Left ventricle myocardium superior (tissue), 1 donor: ENCODE measurements around the gene TMC4. TPM values are rescaled to one million over a fixed set of nuclear protein-coding genes. Genes with fewer than 3 reads are reported as not detected.

ENCODE experiments used
- ATAC-seq: fragments of 200-7000 bp; cut with Tn5 transposase; one replicate; pipeline ENCODE4 v1.9.1; 2020; ENCODE audit warnings: mild to moderate bottlenecking, moderate library complexity
- DNase-seq: peaks from one replicate; pipeline ENCODE4 v3.0.0-alpha.2; 2020
- intact Hi-C: fragments of 100-400 bp; cut with micrococcal nuclease; formaldehyde crosslinking; loops from one replicate; pipeline ENCODE4 v1.11.0; 2022
- total RNA-seq: library from RNA; stranded (reverse); fragmentation: NEBNext Ultra II Directional; extraction: Animal tissue kit (Norgen Biotek cat#: 25700); gene quantifications from one replicate; pipeline ENCODE4 v1.2.1, GENCODE V29; 2021
- donor health status: DM: no; HTN: yes; CAD: no; lungs with severe emphysema.

The TMC4 gene
- total RNA-seq, 1 donor from 2014 or later: 1.7 TPM

DNA sequence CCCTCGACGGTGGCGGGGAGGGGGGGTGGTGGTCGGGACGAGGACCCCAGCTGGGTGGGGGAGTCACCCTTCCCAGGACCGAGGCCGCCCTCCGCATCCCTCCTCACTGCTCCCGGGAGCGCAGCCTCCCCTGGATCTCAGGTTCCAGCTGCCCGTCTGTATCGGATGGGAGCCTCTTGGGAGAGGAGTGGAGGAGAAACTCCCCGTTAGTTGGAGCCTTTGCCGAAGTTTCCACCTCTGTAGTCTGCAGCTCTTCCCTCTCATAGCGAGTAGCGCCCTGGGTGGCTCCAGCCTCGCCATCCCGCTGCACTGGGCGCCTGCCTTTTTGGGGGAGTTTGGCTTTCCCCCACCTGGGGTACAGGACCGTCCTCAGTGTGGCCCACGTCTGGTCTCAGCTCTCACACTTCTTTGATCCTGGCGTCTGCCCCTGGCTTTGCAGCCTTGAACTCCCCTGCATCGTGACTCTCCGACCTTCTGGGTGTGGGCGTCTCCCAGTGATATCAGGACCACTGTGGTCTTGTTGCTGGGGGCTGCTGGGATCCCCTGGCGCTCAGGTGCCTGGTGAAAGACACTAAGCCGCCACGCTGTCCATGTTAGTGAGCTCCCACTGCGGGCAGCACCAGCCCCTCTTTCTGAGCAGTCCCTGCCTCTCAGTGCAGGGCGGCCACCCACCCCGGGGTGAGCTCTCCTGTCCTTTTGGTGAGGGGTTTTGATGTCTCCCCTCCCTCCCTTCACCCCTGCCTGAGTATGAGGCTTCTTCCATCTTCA is 34.3 kb downstream of the TMC4 start:
- ATAC-seq (no peak), DNase-seq (no peak)
- intact Hi-C loops: no loop called here

DNA sequence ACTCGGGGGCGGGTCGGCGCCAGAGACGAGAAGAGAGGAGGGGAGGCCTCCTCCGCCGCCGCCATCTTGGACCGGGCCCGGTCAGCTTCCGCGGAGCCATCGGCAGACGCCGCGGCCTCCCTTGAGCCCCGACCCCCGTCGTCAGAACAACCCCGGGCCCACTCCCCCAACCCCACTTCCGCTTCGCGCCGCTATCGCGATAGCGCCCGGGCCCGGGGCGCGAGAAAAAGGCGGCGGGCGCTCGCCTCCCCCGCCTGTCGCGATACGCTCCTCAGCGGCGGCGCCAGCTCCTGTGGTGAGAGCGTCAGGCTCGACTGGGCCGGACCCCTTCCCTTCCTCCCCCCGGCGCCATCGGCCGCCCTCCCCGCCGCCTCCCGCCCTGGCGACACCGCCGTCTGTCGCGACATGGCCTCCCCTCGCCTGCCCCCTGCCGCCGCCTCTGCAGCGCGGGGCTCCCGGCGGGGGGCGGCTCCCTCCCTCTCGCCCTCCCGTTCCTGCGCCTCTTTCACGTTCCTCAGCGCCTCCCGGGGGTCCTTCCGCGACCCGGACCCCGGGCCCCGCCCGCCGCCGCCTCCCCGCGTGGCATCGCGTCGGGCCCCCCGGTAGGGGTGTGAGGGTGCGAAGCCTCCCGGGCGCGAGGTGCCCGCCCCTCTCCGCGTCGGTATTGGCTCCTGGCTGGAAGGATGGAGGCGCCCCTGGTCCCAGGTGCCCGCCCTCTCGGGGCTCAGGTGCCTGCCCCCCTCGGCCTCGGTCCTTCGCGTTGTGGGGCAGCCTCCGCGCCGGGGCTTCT is 35.1 kb downstream of the TMC4 start, which contains the start of gene CNOT3:
TSS of gene CNOT3 (plus strand) at position 64 of the 790 bp plus-strand sequence. CDS start 5,217 bp downstream, outside the sequence.
- no peak for DNase-seq
- intact Hi-C loops: no loop called here
- no peak for ATAC-seq

DNA sequence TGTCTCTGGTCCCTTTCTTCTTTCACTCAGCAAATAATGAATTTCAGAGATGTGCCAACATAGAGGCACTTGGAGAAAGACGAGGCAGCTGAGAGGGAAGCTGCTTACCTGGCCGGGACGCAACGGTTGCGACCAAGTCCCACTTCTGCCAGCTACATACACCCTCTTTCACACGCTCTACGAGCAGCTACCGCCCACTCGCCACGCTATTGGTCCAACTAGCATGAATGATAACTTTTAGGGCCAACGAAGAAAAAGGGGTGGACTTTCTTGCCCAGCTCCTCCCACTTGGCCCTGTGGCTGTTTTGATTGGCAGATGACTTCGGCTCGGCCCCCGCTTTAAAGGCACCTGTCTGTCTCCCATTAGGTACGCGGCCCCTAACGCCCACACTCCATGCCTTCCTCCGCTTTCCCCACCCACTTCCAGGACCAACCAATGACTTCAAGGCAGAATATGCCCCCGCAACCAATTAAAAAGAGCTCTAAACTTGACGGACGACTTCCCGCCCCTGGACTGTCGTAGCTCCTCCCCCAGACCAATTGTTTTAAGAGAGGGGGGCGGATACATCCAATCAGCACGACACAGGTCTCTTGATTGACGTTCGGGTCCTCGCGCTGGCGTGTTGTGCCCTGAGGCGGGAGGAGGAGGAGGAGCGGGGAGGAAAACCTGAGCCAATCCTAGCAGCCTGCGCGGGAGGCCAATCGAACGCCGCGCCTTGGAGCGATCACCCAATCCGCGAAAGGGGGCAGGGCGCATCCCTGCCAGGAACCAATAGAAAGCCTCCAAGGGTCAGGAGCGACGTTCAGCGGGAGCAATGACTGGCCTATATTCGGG is 35.9 kb downstream of the TMC4 start:
- ATAC-seq: peak; percentile 92
- intact Hi-C loops: no loop called here
- DNase-seq: peak; percentile 99

DNA sequence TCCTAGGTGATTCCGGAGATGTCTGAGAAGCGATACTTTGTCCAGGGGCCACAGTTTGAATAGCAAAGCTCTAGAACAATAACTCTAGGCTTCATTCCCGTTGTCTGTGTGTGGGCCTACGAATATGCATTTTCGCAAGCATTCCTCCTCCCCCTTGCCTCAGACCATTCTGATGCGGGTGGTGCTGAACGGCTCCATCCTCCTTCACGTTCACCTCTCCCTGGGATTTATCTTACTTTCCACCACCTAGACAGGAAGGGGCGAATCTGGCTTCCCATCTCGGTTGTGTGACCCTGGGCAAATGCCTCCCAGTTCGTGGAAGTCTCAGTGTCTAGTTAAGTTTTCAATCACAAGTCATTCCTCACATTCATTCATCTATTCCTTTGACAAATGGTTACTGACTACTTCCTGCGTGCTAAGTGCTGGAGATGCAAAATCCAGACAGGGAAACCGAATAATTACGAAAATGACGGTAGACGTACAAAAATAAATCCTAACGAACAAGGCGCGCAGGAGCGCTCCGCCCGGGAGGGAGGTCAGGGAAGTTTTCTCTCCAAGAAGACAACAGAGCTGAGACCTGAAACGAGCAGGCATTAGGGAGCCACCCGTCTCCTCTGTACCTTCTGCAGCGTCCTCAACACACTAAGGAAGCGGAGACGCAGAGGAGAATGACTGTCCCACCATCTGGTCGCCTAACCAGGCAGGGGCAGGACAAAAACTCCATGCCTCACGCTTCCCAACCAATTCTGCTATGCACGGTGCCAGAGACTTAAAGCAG is 36.7 kb downstream of the TMC4 start:
- DNase-seq: no peak
- intact Hi-C loops: no loop called here
- no peak for ATAC-seq

DNA sequence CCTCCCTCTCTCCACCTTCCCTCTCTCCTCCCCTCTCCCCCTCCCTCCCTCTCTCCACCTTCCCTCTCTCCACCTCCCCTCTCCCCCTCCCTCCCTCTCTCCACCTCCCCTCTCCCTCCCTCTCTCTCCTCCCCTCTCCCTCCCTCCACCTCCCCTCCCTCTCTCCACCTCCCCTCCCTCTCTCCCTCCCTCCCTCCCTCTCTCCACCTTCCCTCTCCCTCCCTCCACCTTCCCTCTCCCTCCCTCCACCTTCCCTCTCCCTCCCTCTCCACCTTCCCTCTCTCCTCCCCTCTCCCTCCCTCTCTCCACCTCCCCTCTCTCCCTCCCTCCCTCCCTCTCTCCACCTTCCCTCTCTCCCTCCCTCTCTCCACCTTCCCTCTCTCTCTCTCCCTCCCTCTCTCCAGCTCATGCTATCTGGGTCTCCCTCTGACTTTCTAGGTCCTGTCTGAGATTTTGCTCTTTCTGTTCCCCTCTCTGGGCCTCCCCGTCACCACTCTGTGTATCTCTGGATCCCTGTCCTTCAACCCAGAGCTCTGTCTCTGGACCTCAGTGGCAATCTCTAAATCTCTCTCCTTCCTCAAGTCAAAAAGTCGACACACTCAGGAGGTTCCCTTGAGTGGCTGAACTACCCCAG is 38.9 kb downstream of the TMC4 start:
- DNase-seq: no peak
- intact Hi-C loops: no loop called here
- ATAC-seq: no peak

DNA sequence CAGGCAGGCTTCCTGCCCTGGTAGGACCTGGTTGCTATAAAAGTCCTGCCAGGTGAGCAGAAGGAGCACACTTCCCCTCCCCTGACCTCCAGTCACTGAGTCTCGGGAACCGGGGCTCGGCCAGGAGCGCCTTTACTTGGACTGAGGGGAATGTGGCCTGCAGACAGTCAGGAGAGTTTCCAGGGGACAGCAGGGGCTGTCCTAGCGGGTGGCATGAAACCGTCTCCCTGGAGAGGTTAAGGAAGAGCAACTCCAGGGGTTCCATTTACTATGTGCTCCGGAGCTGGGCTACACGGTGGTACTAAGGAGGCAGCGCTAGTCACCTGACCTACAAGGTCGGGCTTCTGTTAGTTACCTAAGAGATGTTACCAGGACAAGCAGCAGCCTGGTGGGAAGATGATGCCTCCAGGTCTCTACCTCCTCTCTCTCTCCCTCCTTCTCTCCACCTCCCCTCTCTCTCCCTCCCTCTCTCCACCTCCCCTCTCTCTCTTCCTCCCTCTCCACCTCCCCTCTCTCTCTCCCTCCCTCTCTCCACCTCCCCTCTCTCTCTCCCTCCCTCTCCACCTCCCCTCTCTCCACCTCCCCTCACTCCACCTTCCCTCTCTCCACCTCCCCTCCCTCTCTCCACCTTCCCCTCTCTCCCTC is 39.5 kb downstream of the TMC4 start:
- DNase-seq: no peak
- ATAC-seq: no peak

DNA sequence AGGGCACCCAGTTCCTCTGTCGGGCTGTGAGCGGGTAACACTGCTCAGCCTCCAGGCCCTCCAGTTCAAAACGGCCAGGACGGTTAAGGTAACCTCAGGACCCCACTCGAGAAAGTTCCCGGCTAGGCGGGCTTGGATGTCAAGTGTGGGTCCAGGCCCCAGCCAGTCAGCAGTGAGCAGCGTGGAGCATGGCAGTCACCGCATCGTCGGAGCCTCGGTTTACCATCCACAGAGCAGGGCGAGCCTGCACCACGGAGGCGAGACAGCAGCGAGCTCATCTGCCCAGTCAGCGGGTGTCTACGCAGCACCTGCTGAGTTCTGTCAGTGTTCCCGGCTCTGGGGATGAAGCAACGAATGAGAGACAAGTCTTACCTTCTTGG is 43.4 kb downstream of the TMC4 start:
- ATAC-seq (no peak), DNase-seq (no peak)
- intact Hi-C loops: no loop called here

More for the DNA sequence above, 39.5 kb downstream of the TMC4 start:
- intact Hi-C loops: no loop called here

DNA sequence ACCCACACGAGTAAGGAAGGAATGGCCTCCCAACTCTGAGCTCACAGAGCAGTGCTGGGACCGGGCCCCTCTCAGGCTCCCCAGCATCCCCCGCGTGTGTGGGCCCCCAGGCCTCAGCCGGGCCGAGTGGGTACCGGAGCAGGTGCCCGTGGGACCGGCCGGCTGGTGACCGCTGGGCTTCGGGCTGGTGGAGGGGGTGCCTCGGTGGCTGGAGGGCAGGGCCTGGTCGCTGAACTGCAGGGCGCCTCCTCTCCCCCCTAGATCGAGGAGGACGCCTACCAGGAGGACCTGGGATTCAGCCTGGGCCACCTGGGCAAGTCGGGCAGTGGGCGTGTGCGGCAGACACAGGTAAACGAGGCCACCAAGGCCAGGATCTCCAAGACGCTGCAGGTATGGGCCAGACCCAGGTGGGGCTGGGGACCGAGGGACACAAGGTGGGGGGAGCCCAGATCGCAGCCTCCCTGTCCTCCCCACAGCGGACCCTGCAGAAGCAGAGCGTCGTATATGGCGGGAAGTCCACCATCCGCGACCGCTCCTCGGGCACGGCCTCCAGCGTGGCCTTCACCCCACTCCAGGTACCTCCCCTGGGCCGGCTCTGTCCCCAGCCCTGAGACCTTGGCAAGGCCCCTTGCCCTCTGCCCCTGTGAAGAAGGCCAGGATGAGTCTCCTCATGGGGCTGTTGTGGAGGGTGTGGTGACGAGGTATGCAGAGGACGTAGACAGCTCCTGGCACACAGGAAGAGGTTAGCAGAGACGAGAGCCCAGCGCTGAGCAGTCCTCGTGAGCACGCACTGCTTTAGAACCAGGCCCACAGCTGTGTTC is 44.0 kb downstream of the TMC4 start:
- intact Hi-C loops: no loop called here
- DNase-seq (no peak), ATAC-seq (no peak)

DNA sequence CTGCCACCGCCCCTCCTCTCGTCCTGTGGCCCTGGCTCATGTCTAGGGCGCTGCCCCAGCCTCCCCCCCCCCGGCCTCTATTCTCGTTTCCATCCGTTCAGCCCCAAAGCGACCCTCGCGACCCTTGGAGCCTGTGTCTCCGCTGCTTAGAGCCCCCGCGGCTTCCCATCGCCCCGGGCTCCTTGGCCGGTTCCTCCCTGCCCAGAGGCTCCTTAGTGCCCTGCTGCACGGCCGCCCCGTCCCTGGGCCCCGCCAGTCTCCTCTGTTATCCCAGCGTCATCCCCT is 44.6 kb downstream of the TMC4 start:
- intact Hi-C loops: no loop called here
- no peak for ATAC-seq
- DNase-seq: no peak

DNA sequence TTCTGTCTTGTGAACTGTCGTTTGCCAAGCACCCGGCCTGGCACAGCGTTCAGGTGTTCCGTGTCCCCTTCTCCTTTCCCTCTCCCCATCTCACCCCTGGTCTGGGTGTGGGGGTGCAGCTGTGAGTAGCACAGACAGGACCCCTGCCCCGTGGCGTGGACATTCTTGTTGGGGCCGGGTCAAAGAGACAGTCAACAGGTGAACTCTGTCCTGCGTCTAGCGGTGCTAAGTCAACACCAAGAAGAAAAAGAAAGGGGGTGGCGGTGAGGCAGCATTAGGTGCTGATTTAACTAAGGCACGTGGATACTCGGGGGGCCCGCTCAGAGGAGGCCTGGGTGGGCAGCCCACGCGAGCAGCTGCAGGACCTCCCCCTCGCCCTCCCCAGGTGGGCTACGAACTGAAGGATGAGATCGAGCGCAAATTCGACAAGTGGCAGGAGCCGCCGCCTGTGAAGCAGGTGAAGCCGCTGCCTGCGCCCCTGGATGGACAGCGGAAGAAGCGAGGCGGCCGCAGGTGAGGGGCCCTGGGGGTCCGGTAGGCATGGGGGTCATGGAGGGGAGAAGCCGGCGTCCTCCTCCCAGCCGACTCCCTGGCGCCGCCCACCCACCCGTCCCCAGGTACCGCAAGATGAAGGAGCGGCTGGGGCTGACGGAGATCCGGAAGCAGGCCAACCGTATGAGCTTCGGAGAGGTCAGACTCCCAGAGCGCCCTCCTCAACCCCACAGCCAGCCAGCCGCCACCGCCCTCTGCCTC is 45.1 kb downstream of the TMC4 start:
- intact Hi-C loops: no loop called here
- DNase-seq: no peak
- ATAC-seq: no peak

DNA sequence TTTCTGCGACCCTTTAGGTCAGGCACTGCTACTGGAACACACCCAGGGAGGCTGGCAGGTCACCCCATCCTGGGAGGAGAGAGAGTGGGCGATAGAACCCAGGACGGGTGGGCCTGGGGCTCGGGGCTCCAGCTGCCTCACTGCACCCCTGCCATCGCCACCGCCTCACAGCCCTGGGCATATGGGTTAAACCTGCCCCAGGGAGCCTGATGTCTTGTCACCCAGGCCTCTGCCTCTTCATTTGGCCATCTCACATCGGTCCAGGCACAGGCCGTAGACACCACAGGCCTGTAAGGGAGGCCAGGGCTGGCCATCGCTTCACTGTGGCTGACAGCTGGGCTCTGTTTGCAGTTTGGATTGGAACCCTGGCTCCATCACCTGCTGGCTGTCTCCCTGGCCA is 47.2 kb downstream of the TMC4 start:
- intact Hi-C loops: no loop called here
- no peak for DNase-seq
- ATAC-seq: no peak

DNA sequence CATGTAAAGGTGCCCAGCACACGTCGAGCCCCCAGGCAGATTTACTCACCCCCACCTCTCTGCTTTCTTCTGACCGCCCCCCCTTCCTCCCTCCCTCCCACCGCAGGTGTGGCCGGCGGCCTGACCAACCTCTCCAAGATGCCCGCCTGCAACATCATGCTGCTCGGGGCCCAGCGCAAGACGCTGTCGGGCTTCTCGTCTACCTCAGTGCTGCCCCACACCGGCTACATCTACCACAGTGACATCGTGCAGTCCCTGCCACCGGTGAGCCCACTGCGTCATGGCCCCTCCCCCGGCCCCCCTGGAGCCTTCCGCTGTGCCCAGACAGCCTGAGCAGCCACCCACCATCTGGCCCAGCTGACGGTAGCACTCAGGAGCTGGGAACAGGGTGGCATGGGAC is 48.6 kb downstream of the TMC4 start:
- intact Hi-C loops: no loop called here
- no peak for ATAC-seq

DNA sequence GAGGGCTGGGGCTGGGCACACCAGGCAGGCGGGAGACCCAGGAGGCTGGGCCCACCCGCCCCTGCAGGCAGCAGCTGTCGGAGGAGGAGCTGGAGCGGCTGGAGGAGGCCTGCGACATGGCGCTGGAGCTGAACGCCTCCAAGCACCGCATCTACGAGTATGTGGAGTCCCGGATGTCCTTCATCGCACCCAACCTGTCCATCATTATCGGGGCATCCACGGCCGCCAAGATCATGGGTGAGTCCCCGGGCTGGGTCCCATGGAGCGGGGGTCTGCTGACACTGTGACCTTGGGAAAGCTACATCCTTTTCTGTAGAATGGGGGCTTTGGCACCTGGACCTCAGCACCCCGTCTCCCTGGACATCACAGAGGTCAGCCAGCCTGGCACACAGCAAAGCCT is 49.3 kb downstream of the TMC4 start:
- intact Hi-C loops: no loop called here
- ATAC-seq (no peak), DNase-seq (no peak)

More for the DNA sequence above, 48.6 kb downstream of the TMC4 start:
- no peak for DNase-seq

DNA sequence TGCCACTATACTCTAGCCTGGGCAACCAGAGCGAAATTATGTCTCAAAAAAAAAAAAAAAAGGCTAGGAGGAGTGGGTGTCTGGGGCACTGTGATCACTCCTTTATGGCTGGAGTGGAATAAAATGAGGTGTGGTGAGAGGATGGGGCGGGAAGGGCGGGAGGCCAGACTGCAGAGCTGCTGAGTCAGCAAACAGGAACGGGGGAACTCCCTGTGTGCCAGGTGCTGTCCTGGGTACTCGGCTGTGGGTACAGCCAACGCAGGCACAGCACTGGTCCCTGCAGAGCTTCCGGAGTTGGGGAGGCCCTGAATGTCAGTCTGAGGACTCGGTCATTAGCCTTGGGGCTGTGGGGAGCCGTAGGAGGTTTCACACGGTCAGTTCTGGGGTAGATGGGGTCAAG is 51.7 kb downstream of the TMC4 start:
- DNase-seq (no peak), ATAC-seq (no peak)
- intact Hi-C loops: no loop called here

DNA sequence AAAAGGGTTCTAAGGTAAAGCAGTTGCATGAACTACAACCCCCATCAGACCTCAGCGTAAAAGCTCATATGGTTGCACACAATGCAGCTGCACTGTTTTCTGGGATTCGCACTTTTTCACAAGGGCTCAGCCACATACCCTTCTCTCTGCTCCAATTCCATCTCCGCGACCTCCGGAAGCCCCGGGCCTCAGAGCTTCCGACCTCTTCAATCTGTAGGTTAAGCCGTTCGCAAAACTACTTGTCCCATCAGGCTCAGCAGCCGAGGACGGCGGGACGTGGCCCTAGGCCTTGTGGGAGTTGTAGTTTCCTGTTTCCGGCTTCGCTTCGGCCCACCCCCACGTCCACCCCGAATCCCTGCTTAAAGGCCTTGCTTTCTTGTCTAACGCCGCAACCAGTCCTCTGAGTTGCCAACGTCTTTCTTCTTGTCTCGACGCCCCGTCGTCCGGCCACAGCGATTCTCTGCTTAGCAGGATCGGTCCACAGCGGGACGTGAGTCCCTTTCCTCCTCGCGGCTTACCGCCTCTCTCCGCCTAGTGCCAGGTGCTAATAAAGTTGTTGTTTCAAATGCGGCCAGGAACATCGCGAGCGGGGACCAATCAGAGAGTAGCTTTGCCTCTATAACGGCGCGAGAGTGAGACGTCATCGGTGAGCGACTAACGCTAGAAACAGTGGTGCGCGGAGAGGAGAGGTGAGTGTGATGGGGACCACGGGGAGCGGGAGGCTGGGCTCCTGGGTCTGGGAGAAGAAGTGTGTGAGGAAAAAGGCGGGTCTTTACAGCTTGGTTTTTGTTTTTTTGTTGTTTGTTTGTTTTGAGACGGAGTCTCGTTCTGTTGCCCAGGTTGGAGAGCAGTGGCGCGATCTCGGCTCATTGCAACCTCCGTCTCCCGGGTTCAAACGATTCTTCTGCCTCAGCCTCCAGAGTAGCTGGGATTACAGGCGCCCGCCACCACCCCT is 57.6 kb downstream of the TMC4 start, which contains the start of the genes PRPF31 and TFPT:
TSS of gene PRPF31 (plus strand) at position 646 of the 955 bp plus-strand sequence. CDS start 2,525 bp downstream, outside the sequence.
TSS of gene TFPT (minus strand) at position 549 of the 955 bp plus-strand sequence. CDS start at position 161, 388 bp downstream.
- DNase-seq (peak; percentile 96), ATAC-seq (peak; percentile 95)
- intact Hi-C loops: no loop called here
